Measurements from ENCODE around the gene YDJC. TPM values are rescaled to one million over a fixed set of nuclear protein-coding genes. Genes with fewer than 3 reads are reported as not detected.
"Not testable (repeated sequence)": the region's sequence is repeated elsewhere in the genome, so short reads cannot be mapped to it uniquely, and the experiment has no call there.

Gene YDJC
- 13.7 TPM for polyA plus RNA-seq (2013, experiment 1 of 2)
- 13.9 TPM for polyA plus RNA-seq (2013, experiment 2 of 2)

GRCh38 chr22:21629255-21630149, at the start of gene YDJC:
TSS of gene YDJC (minus strand) at chr22:21630022. CDS start at chr22:21630014, 8 bp downstream.
- Histone ChIP-seq H3K14ac (ENCODE audit: low read length in 2 of 2) (peak within 1 kb of the TSS in 1 of 2 experiments; percentile 97), H3K79me1 (replicated peaks; ENCODE audit: low read length, poor library complexity, severe bottlenecking) (peaks cover 22% of the 10 kb centered on the region), H2BK5ac (ENCODE audit: low read depth, low read length, poor library complexity, severe bottlenecking) (no peak within 1 kb of the TSS), H2AFZ (ENCODE audit: low read depth, low read length) (peak within 1 kb of the TSS; percentile 96), H2BK12ac (ENCODE audit: low read length in 2 of 2) (peak within 1 kb of the TSS in 1 of 2 experiments; percentile 52), H3K9ac (ENCODE audit: low read length) (peak within 1 kb of the TSS; percentile 94), H3K27me3 (ENCODE audit: control insufficient read depth in 1 of 2, insufficient read depth in 1 of 2, low read length in 2 of 2) (no peaks in the 10 kb centered on the region), H2BK15ac (ENCODE audit: low read depth, poor library complexity, severe bottlenecking) (peak within 1 kb of the TSS; percentile 79), H2AK5ac (ENCODE audit: low read length, severe bottlenecking) (peak within 1 kb of the TSS; percentile 3), H3K4me1 (ENCODE audit: control insufficient read depth, insufficient read depth, low read depth, low read length) (peaks cover 19% of the 10 kb centered on the region), H3K9me3 (ENCODE audit: control insufficient read depth, low read length) (no peaks in the 10 kb centered on the region), H3K27ac (ENCODE audit: low read length, poor library complexity, severe bottlenecking) (peak within 1 kb of the TSS; percentile 38), H3K4me3 (ENCODE audit: insufficient read depth in 1 of 2, low read depth in 1 of 2, low read length in 2 of 2) (peak within 1 kb of the TSS; percentile 94 to 95), H2BK120ac (ENCODE audit: low read depth, low read length) (no peak within 1 kb of the TSS), H3K18ac (ENCODE audit: low read depth in 1 of 2, low read length in 2 of 2) (peak within 1 kb of the TSS; percentile 92 to 94), H3K4ac (ENCODE audit: low read depth in 1 of 2, low read length in 2 of 2) (peak within 1 kb of the TSS; percentile 27 to 87), H3K4me2 (ENCODE audit: low read length, poor library complexity, severe bottlenecking) (peak within 1 kb of the TSS; percentile 67), H4K91ac (ENCODE audit: low read length) (peak within 1 kb of the TSS; percentile 95), H3K36me3 (ENCODE audit: control insufficient read depth in 1 of 2, insufficient read depth in 2 of 2, low read depth in 1 of 2, low read length in 2 of 2) (peaks cover 0 to 39% of the 10 kb centered on the region in 2 experiments), H4K8ac (ENCODE audit: low read length) (peak within 1 kb of the TSS; percentile 94), H3K23ac (ENCODE audit: low read length in 2 of 2) (peak within 1 kb of the TSS in 1 of 2 experiments; percentile 89)
- peak; percentile 90 for DNase-seq
- 1% methylated on average over 82 of the region's 93 CpGs for WGBS

GRCh38 chr22:21679383-21679782, 49.6 kb upstream of the YDJC start:
- Histone ChIP-seq H3K79me1 (replicated peaks; ENCODE audit: low read length, poor library complexity, severe bottlenecking) (peaks cover 4% of the 10 kb centered on the region), H3K18ac (ENCODE audit: low read depth in 1 of 2, low read length in 2 of 2) (no peak overlapping the region), H3K4me2 (ENCODE audit: low read length, poor library complexity, severe bottlenecking) (no peak overlapping the region), H2AFZ (ENCODE audit: low read depth, low read length) (no peak overlapping the region), H3K9ac (ENCODE audit: low read length) (no peak overlapping the region), H4K91ac (ENCODE audit: low read length) (no peak overlapping the region), H3K23ac (ENCODE audit: low read length in 2 of 2) (no peak overlapping the region), H3K9me3 (ENCODE audit: control insufficient read depth, low read length) (no peaks in the 10 kb centered on the region), H4K8ac (ENCODE audit: low read length) (no peak overlapping the region), H2BK120ac (ENCODE audit: low read depth, low read length) (no peak overlapping the region), H3K27ac (ENCODE audit: low read length, poor library complexity, severe bottlenecking) (no peak overlapping the region), H2BK12ac (ENCODE audit: low read length in 2 of 2) (no peak overlapping the region), H3K36me3 (ENCODE audit: control insufficient read depth in 1 of 2, insufficient read depth in 2 of 2, low read depth in 1 of 2, low read length in 2 of 2) (peaks cover 42 to 46% of the 10 kb centered on the region in 2 experiments), H3K4ac (ENCODE audit: low read depth in 1 of 2, low read length in 2 of 2) (no peak overlapping the region), H3K27me3 (ENCODE audit: control insufficient read depth in 1 of 2, insufficient read depth in 1 of 2, low read length in 2 of 2) (no peaks in the 10 kb centered on the region), H3K4me1 (ENCODE audit: control insufficient read depth, insufficient read depth, low read depth, low read length) (peaks cover 35% of the 10 kb centered on the region), H2AK5ac (ENCODE audit: low read length, severe bottlenecking) (no peak overlapping the region), H2BK15ac (ENCODE audit: low read depth, poor library complexity, severe bottlenecking) (no peak overlapping the region), H3K14ac (ENCODE audit: low read length in 2 of 2) (no peak overlapping the region), H3K4me3 (ENCODE audit: insufficient read depth in 1 of 2, low read depth in 1 of 2, low read length in 2 of 2) (no peak overlapping the region), H2BK5ac (ENCODE audit: low read depth, low read length, poor library complexity, severe bottlenecking) (no peak overlapping the region)
- DNase-seq: no peak
- WGBS: 84% methylated on average over 4 of the region's 4 CpGs

DNA sequence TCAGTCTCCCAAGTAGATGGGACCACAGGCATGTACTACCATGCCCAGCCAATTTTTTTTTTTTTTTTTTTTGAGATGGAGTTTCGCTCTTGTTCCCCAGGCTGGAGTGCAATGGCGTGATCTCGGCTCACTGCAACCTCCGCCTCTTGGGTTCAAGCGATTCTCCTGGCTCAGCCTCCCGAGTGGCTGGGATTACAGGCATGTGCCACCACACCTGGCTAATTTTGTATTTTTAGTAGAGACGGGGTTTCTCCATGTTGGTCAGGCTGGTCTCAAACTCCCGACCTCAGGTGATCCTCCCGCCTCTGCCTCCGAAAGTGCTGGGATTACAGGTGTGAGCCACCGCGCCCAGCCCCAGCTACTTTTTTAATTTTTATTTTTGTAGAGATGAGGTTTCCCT, 49.0 kb upstream of the YDJC start:
- 98% methylated on average over 6 of the region's 12 CpGs for WGBS
- not testable (repeated sequence) for H3K4me2 ChIP-seq (ENCODE audit: low read length, poor library complexity, severe bottlenecking); H3K23ac ChIP-seq (ENCODE audit: low read length in 2 of 2); H4K8ac ChIP-seq (ENCODE audit: low read length); H3K14ac ChIP-seq (ENCODE audit: low read length in 2 of 2); H2BK12ac ChIP-seq (ENCODE audit: low read length in 2 of 2); H3K4ac ChIP-seq (ENCODE audit: low read depth in 1 of 2, low read length in 2 of 2); H3K9ac ChIP-seq (ENCODE audit: low read length); H4K91ac ChIP-seq (ENCODE audit: low read length); DNase-seq; H2BK120ac ChIP-seq (ENCODE audit: low read depth, low read length); H3K79me1 ChIP-seq (replicated peaks; ENCODE audit: low read length, poor library complexity, severe bottlenecking); H2BK5ac ChIP-seq (ENCODE audit: low read depth, low read length, poor library complexity, severe bottlenecking); H3K9me3 ChIP-seq (ENCODE audit: control insufficient read depth, low read length); H2AFZ ChIP-seq (ENCODE audit: low read depth, low read length); H3K18ac ChIP-seq (ENCODE audit: low read depth in 1 of 2, low read length in 2 of 2); H3K27ac ChIP-seq (ENCODE audit: low read length, poor library complexity, severe bottlenecking); H3K4me3 ChIP-seq (ENCODE audit: insufficient read depth in 1 of 2, low read depth in 1 of 2, low read length in 2 of 2); H2BK15ac ChIP-seq (ENCODE audit: low read depth, poor library complexity, severe bottlenecking); H2AK5ac ChIP-seq (ENCODE audit: low read length, severe bottlenecking); H3K27me3 ChIP-seq (ENCODE audit: control insufficient read depth in 1 of 2, insufficient read depth in 1 of 2, low read length in 2 of 2)
- H3K36me3 ChIP-seq (ENCODE audit: control insufficient read depth in 1 of 2, insufficient read depth in 2 of 2, low read depth in 1 of 2, low read length in 2 of 2): peaks cover 44 to 49% of the 10 kb centered on the region in 2 experiments
- peaks cover 39% of the 10 kb centered on the region for H3K4me1 ChIP-seq (ENCODE audit: control insufficient read depth, insufficient read depth, low read depth, low read length)

All from mesenchymal stem cell (in vitro differentiated cells and primary cell).